ENCODE measurements around the gene TBC1D10A. TPM values are rescaled to one million over a fixed set of nuclear protein-coding genes. Genes with fewer than 3 reads are reported as not detected.

TBC1D10A gene
- total RNA-seq, 1 experiment from 2014 or later = 18.6 TPM

GRCh38 chr22:30347255-30347892 is 20.6 kb upstream of the TBC1D10A start:
- no peak for TF ChIP-seq CTCF (IDR thresholded peaks at IDR 0.05 in 2 of 3, conservative IDR thresholded peaks at IDR 0.05 in 1 of 3; ENCODE audit: borderline replicate concordance in 1 of 3, insufficient read depth in 1 of 3, low read depth in 2 of 3, low read length in 2 of 3)
- TF ChIP-seq ZFX (IDR thresholded peaks at IDR 0.05) = no peak
- no peak for TF ChIP-seq CEBPB (IDR thresholded peaks at IDR 0.05; ENCODE audit: low read depth)
- TF ChIP-seq, protein P1, sequence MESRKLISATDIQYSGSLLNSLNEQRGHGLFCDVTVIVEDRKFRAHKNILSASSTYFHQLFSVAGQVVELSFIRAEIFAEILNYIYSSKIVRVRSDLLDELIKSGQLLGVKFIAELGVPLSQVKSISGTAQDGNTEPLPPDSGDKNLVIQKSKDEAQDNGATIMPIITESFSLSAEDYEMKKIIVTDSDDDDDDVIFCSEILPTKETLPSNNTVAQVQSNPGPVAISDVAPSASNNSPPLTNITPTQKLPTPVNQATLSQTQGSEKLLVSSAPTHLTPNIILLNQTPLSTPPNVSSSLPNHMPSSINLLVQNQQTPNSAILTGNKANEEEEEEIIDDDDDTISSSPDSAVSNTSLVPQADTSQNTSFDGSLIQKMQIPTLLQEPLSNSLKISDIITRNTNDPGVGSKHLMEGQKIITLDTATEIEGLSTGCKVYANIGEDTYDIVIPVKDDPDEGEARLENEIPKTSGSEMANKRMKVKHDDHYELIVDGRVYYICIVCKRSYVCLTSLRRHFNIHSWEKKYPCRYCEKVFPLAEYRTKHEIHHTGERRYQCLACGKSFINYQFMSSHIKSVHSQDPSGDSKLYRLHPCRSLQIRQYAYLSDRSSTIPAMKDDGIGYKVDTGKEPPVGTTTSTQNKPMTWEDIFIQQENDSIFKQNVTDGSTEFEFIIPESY (IDR thresholded peaks at IDR 0.05; ENCODE audit: extremely low read depth, insufficient replicate concordance, low read length) = no peak
- TF ChIP-seq FOSL1 (IDR thresholded peaks at IDR 0.05; ENCODE audit: low read depth) = no peak
- no peak for TF ChIP-seq POLR2A (IDR thresholded peaks at IDR 0.05; ENCODE audit: borderline replicate concordance, extremely low read depth, insufficient read depth, insufficient read length)
- TF ChIP-seq CBX3 (IDR thresholded peaks at IDR 0.05; ENCODE audit: low read depth) = no peak
- no peak for TF ChIP-seq SIN3A (IDR thresholded peaks at IDR 0.05; ENCODE audit: low read depth)
- TF ChIP-seq EZH2 (IDR thresholded peaks at IDR 0.05) = no peak
- no peak for TF ChIP-seq EZH2phosphoT487 (IDR thresholded peaks at IDR 0.05; ENCODE audit: borderline replicate concordance)
- no peak for TF ChIP-seq ZNF274 (IDR thresholded peaks at IDR 0.05; ENCODE audit: low read depth, low read length)
- no peak for TF ChIP-seq MAX (IDR thresholded peaks at IDR 0.05)
- TF ChIP-seq YY1 (IDR thresholded peaks at IDR 0.05; ENCODE audit: extremely low read depth, insufficient replicate concordance, low read depth, low read length) = no peak
- no peak for TF ChIP-seq TCF7L2 (IDR thresholded peaks at IDR 0.05; ENCODE audit: borderline replicate concordance, extremely low read depth, insufficient read depth, insufficient read length)
- TF ChIP-seq, protein P2, sequence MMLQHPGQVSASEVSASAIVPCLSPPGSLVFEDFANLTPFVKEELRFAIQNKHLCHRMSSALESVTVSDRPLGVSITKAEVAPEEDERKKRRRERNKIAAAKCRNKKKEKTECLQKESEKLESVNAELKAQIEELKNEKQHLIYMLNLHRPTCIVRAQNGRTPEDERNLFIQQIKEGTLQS (IDR thresholded peaks at IDR 0.05) = no peak
- Histone ChIP-seq H3K27ac (ENCODE audit: low read depth, low read length) (no peak overlapping the region), H4K20me1 (ENCODE audit: insufficient read depth) (no peaks in the 10 kb centered on the region), H3K27me3 (ENCODE audit: insufficient read depth, low read length) (no peaks in the 10 kb centered on the region), H3K4me2 (ENCODE audit: low read length) (no peak overlapping the region), H3K9ac (ENCODE audit: low read length) (no peak overlapping the region), H3K4me3 (replicated peaks in 1 of 2; ENCODE audit: low read depth in 1 of 2, low read length in 2 of 2) (no peak overlapping the region), H3K36me3 (ENCODE audit: control insufficient read depth in 1 of 2, insufficient read depth in 2 of 2, low read length in 2 of 2) (peaks cover 76 to 79% of the 10 kb centered on the region in 2 experiments), H3K9me3 (ENCODE audit: control insufficient read depth in 1 of 2, insufficient read depth in 1 of 2, low read depth in 1 of 2, low read length in 2 of 2) (no peaks in the 10 kb centered on the region), H3K4me1 (ENCODE audit: control insufficient read depth in 1 of 2, insufficient read depth in 2 of 2, low read length in 2 of 2) (no peaks in the 10 kb centered on the region), H3K9me2 (ENCODE audit: insufficient read depth) (no peaks in the 10 kb centered on the region), H2AFZ (ENCODE audit: low read depth, low read length, poor library complexity, severe bottlenecking) (no peak overlapping the region), H3K79me2 (ENCODE audit: insufficient read depth, low read length) (peaks cover 79% of the 10 kb centered on the region)
- no TSS peak for BruUV-seq (replicated peaks)
- no peak for ATAC-seq
- ChIA-PET CTCF (no interaction called here), RAD21 (ENCODE audit: low non-redundant PET in 1 of 2, low total read pairs in 2 of 2, uncharacterized antibody in 2 of 2, unreplicated experiment in 2 of 2) (no interaction called here), POLR2A (interaction anchor here (1.3 kb wide), 1 partner anchor 9 kb away, joined by 4 read pairs; the partner anchor contains the start of genes CCDC157 and SF3A1)
- no peak for DNase-seq (ENCODE audit: low read depth, low spot score)
- intact Hi-C loops (cut with micrococcal nuclease) = no loop called here

Data from HCT116 (cell line).